ENCODE data around the gene ZNF77.
"Not testable (repeated sequence)": the region's sequence is repeated elsewhere in the genome, so short reads cannot be mapped to it uniquely, and the experiment has no call there.

The ZNF77 gene

GRCh38 chr19:2900296-2901252 lies 44.2 kb downstream of the ZNF77 start, which contains the start of gene ZNF57:
TSS of gene ZNF57 (plus strand) at chr19:2900928. CDS start at chr19:2901046, 118 bp downstream.
- H3K4me3 ChIP-seq (ENCODE audit: low read depth, low read length), result peak within 1 kb of the TSS; percentile 81
- TF ChIP-seq CTCF (IDR thresholded peaks at IDR 0.05; ENCODE audit: control insufficient read depth, extremely low read depth, insufficient read depth), result no peak
- DNase-seq (ENCODE audit: low read depth), result peak; percentile 98

- no peak for DNase-seq (ENCODE audit: low read depth)
- H3K4me3 ChIP-seq (ENCODE audit: low read depth, low read length), result no peak overlapping the region
- TF ChIP-seq CTCF (IDR thresholded peaks at IDR 0.05; ENCODE audit: control insufficient read depth, extremely low read depth, insufficient read depth), result no peak
These were observed 48.1 kb downstream of the ZNF77 start for GRCh38 chr19:2896694-2897093.

GRCh38 chr19:2890531-2890930 lies 54.2 kb downstream of the ZNF77 start:
- H3K4me3 ChIP-seq (ENCODE audit: low read depth, low read length); DNase-seq (ENCODE audit: low read depth): not testable (repeated sequence)

- H3K4me3 ChIP-seq (ENCODE audit: low read depth, low read length), result no peak overlapping the region
- DNase-seq (ENCODE audit: low read depth), result no peak
- no peak for TF ChIP-seq CTCF (IDR thresholded peaks at IDR 0.05; ENCODE audit: control insufficient read depth, extremely low read depth, insufficient read depth)
These were observed 56.0 kb downstream of the ZNF77 start for GRCh38 chr19:2888731-2889224.

GRCh38 chr19:2887391-2887914 lies 57.3 kb downstream of the ZNF77 start:
- TF ChIP-seq CTCF (IDR thresholded peaks at IDR 0.05; ENCODE audit: control insufficient read depth, extremely low read depth, insufficient read depth), result peak; percentile 68
- DNase-seq (ENCODE audit: low read depth), result peak; percentile 37
- no peak overlapping the region for H3K4me3 ChIP-seq (ENCODE audit: low read depth, low read length)

- no peak for DNase-seq (ENCODE audit: low read depth)
- TF ChIP-seq CTCF (IDR thresholded peaks at IDR 0.05; ENCODE audit: control insufficient read depth, extremely low read depth, insufficient read depth), result no peak
- H3K4me3 ChIP-seq (ENCODE audit: low read depth, low read length), result no peak overlapping the region
These were observed 59.0 kb downstream of the ZNF77 start for GRCh38 chr19:2885736-2886135.

GRCh38 chr19:2883686-2884439 lies 60.9 kb downstream of the ZNF77 start:
- H3K4me3 ChIP-seq (ENCODE audit: low read depth, low read length), result no peak overlapping the region
- TF ChIP-seq CTCF (IDR thresholded peaks at IDR 0.05; ENCODE audit: control insufficient read depth, extremely low read depth, insufficient read depth), result no peak
- no peak for DNase-seq (ENCODE audit: low read depth)
